CD8-positive, alpha-beta memory T cell (primary cell): ENCODE data around the gene COPS2. TPM values are rescaled to one million over a fixed set of nuclear protein-coding genes. Genes with fewer than 3 reads are reported as not detected.
A peak's percentile ranks its signal among the peaks of the same experiment; 100 is the strongest.

Source experiments
- CTCF ChIA-PET: fragments of 350-600 bp; sonication (Branson Sonifier 250); formaldehyde crosslinking; loops from one replicate; lab custom pipeline; 2021; ENCODE audit warnings: antibody characterized with exemption; lab: Charles Lee
- POLR2A ChIA-PET: fragments of 350-600 bp; sonication (Branson Sonifier 250); formaldehyde crosslinking; loops from one replicate; lab custom pipeline; 2021; ENCODE audit warnings: antibody characterized with exemption; lab: Charles Lee
- DNase-seq, 5 donors: peaks; one replicate each; pipeline versions ENCODE4 v3.0.0 to v3.0.0-alpha.2; 2020 to 2022; ENCODE audit warnings: mixed read lengths in 1 of 5
- H3K27ac ChIP-seq: one replicate; pipeline ENCODE4 v1.7.0; 2013; ENCODE audit warnings: low read depth, mild to moderate bottlenecking, low read length, moderate library complexity
- H3K27me3 ChIP-seq: 2 replicates; pipeline ENCODE4 v1.7.0; 2013; ENCODE audit warnings: low read length, mild to moderate bottlenecking; ENCODE audit not compliant: insufficient read depth, poor library complexity, severe bottlenecking
- H3K36me3 ChIP-seq: 2 replicates; pipeline ENCODE4 v1.7.0; 2013; ENCODE audit warnings: mild to moderate bottlenecking, low read length, moderate library complexity; ENCODE audit not compliant: insufficient read depth
- H3K4me1 ChIP-seq: 2 replicates; pipeline ENCODE4 v1.7.0; 2013; ENCODE audit warnings: mild to moderate bottlenecking, low read length, moderate library complexity; ENCODE audit not compliant: insufficient read depth
- H3K4me3 ChIP-seq: 2 replicates; pipeline ENCODE4 v1.7.0; 2013; ENCODE audit warnings: mild to moderate bottlenecking, low read length
- H3K9me3 ChIP-seq: 2 replicates; pipeline ENCODE4 v1.7.0; 2013; ENCODE audit warnings: mild to moderate bottlenecking, low read length
- H3K27ac Mint-ChIP-seq, 8 donors: one replicate each; pipeline ENCODE4 v1.8.0; 2020 to 2021; ENCODE audit warnings: mixed read lengths in 8 of 8, mild to moderate bottlenecking in 6 of 8, inconsistent platforms in 3 of 8, moderate library complexity in 3 of 8
- H3K27me3 Mint-ChIP-seq, 2 donors: one replicate each; pipeline ENCODE4 v1.8.0; 2020 to 2021; ENCODE audit warnings: mixed read lengths in 2 of 2, mild to moderate bottlenecking in 1 of 2, moderate library complexity in 1 of 2
- H3K36me3 Mint-ChIP-seq, 3 donors: one replicate each; pipeline ENCODE4 v1.8.0; 2020 to 2021; ENCODE audit warnings: mixed read lengths in 3 of 3, inconsistent platforms in 1 of 3, mild to moderate bottlenecking in 1 of 3
- H3K4me1 Mint-ChIP-seq, 3 donors: one replicate each; pipeline ENCODE4 v1.8.0; 2020 to 2021; ENCODE audit warnings: mixed read lengths in 3 of 3, inconsistent platforms in 1 of 3, mild to moderate bottlenecking in 1 of 3
- H3K4me3 Mint-ChIP-seq, 7 donors: one replicate each; pipeline ENCODE4 v1.8.0; 2020 to 2021; ENCODE audit warnings: mixed read lengths in 7 of 7, mild to moderate bottlenecking in 6 of 7, moderate library complexity in 4 of 7, inconsistent platforms in 2 of 7
- H3K9me3 Mint-ChIP-seq, 5 donors: one replicate each; pipeline ENCODE4 v1.8.0; 2020 to 2022; ENCODE audit warnings: mixed read lengths in 5 of 5, mild to moderate bottlenecking in 3 of 5, moderate library complexity in 2 of 5, inconsistent platforms in 1 of 5
- polyA plus RNA-seq: library from polyadenylated mRNA; unstranded; fragments of 300-500 nt; fragmentation: Illumina TruSeq; gene quantifications from one replicate; pipeline ENCODE4 v1.2.3, GENCODE V29; 2021
- total RNA-seq, 2 experiments: library from RNA; stranded (reverse); gene quantifications; one replicate each; pipeline ENCODE4 v1.2.3, GENCODE V29; 2021

Gene COPS2
- total RNA-seq (100 to 1,000 TPM in 1 of 2 experiments, 10 to 100 TPM in 1; 94.5 to 101 TPM), polyA plus RNA-seq (29.9 TPM)

DNA sequence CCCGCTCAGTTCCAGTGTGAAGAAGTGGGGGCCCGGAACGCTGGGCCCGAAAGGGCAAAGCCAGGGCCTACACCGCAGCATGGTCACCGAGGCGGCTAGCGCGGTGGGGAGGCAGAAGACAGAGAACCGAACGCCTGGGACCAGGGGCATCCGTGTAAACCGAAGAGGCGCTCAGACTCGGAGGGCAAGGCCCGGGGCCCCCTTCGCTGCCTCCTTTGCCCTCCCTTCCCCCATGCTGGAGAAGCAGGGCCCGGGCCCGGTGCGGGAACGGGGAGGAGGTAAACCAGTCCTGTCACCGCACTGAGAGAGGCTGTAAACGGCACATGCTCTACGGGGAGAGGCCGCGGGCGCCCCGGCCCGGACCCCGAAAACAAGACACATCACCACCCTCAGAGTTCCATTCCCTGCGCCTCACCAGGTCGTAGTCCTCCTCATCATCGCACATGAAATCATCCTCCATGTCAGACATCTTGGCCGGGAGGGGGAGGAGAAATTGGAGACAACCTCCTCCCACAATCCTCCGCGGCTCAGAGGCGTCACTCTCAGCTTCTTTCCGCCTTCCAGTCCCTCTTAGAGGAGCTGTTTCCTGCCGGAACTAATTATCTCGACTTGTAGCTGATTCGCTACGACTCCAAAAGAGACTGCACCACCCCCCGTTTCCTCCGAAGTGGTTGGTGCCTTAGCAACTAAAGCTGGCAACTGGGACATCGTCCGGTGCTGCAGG lies at the start of gene COPS2:
COPS2 (minus strand) TSS at position 490 of the 724 bp plus-strand sequence; CDS start at position 469, 21 bp downstream.
- Mint-ChIP-seq H3K4me3 (peak within 1 kb of the TSS; percentile 98 to 100 (median 99)), H3K27ac (peak within 1 kb of the TSS; percentile 94 to 100 (median 99)), H3K9me3 (no peaks in the 10 kb centered on the region), H3K27me3 (peaks cover 0 to 3% of the 10 kb centered on the region in 2 donors), H3K36me3 (peaks cover 0 to 22% (median 0%) of the 10 kb centered on the region in 3 donors), H3K4me1 (peaks cover 55 to 71% (median 71%) of the 10 kb centered on the region in 3 donors)
- Histone ChIP-seq H3K4me3 (peak within 1 kb of the TSS; percentile 73), H3K9me3 (no peaks in the 10 kb centered on the region), H3K27me3 (no peaks in the 10 kb centered on the region), H3K27ac (peak within 1 kb of the TSS; percentile 92), H3K36me3 (no peaks in the 10 kb centered on the region), H3K4me1 (peaks cover 41% of the 10 kb centered on the region)
- peak; percentile 88 to 95 (median 93) for DNase-seq
- CTCF ChIA-PET = interaction anchor here (0.9 to 1.5 kb wide), 6 partner anchors 9 to 192 kb away, joined by 3 to 6 read pairs (median 4); partner anchors contain the start of genes GALK2 and SHC4
- POLR2A ChIA-PET = interaction anchor here (0.5 to 2.5 kb wide), 10 partner anchors 8 to 1200 kb away, joined by 3 to 21 read pairs (median 4); partner anchors contain the start of genes CEP152, DTWD1, EID1 and FAM227B

- peak overlapping the region in 2 of 8 donors; percentile 14 to 30 for H3K27ac Mint-ChIP-seq
- CTCF ChIA-PET = no interaction called here
- no peak overlapping the region for H3K4me3 Mint-ChIP-seq
- POLR2A ChIA-PET = no interaction called here
- peaks cover 25 to 37% (median 25%) of the 10 kb centered on the region in 3 donors for H3K36me3 Mint-ChIP-seq
- no peaks in the 10 kb centered on the region for H3K27me3 Mint-ChIP-seq
- H3K4me1 Mint-ChIP-seq = peaks cover 19 to 46% (median 36%) of the 10 kb centered on the region in 3 donors
- H3K27me3 ChIP-seq = no peaks in the 10 kb centered on the region
- H3K36me3 ChIP-seq = peaks cover 4% of the 10 kb centered on the region
- DNase-seq = no peak
- H3K4me1 ChIP-seq = no peaks in the 10 kb centered on the region
- H3K27ac ChIP-seq = no peak overlapping the region
- peaks cover 0 to 8% (median 4%) of the 10 kb centered on the region in 5 donors for H3K9me3 Mint-ChIP-seq
- no peaks in the 10 kb centered on the region for H3K9me3 ChIP-seq
- no peak overlapping the region for H3K4me3 ChIP-seq
These were observed 44.9 kb upstream of the COPS2 start for GRCh38 chr15:49200347-49200746.

- H3K36me3 Mint-ChIP-seq = peaks cover 18 to 30% (median 18%) of the 10 kb centered on the region in 3 donors
- no peak overlapping the region for H3K27ac ChIP-seq
- CTCF ChIA-PET = no interaction called here
- no peaks in the 10 kb centered on the region for H3K27me3 Mint-ChIP-seq
- no peak overlapping the region for H3K4me3 Mint-ChIP-seq
- H3K27me3 ChIP-seq = no peaks in the 10 kb centered on the region
- peaks cover 0 to under 1% (median 0%) of the 10 kb centered on the region in 5 donors for H3K9me3 Mint-ChIP-seq
- DNase-seq = no peak
- H3K4me1 Mint-ChIP-seq = peaks cover 19 to 44% (median 37%) of the 10 kb centered on the region in 3 donors
- peaks cover 4% of the 10 kb centered on the region for H3K36me3 ChIP-seq
- H3K4me3 ChIP-seq = no peak overlapping the region
- POLR2A ChIA-PET = no interaction called here
- H3K9me3 ChIP-seq = no peaks in the 10 kb centered on the region
- no peaks in the 10 kb centered on the region for H3K4me1 ChIP-seq
- H3K27ac Mint-ChIP-seq = peak overlapping the region in 1 of 8 donors; percentile 19
These were observed 44.3 kb upstream of the COPS2 start for GRCh38 chr15:49199666-49200065.

GRCh38 chr15:49196856-49197255 lies 41.5 kb upstream of the COPS2 start:
- H3K4me1 Mint-ChIP-seq = peaks cover 20 to 43% (median 43%) of the 10 kb centered on the region in 3 donors
- H3K9me3 Mint-ChIP-seq = no peaks in the 10 kb centered on the region
- Histone ChIP-seq H3K4me3 (no peak overlapping the region), H3K36me3 (no peaks in the 10 kb centered on the region), H3K9me3 (no peaks in the 10 kb centered on the region), H3K27ac (no peak overlapping the region), H3K4me1 (no peaks in the 10 kb centered on the region), H3K27me3 (no peaks in the 10 kb centered on the region)
- H3K4me3 Mint-ChIP-seq = no peak overlapping the region
- POLR2A ChIA-PET = no interaction called here
- DNase-seq = no peak
- H3K27ac Mint-ChIP-seq = peak overlapping the region in 2 of 8 donors; percentile 7 to 43
- CTCF ChIA-PET = no interaction called here
- no peaks in the 10 kb centered on the region for H3K27me3 Mint-ChIP-seq
- peaks cover 0 to 9% (median 6%) of the 10 kb centered on the region in 3 donors for H3K36me3 Mint-ChIP-seq

DNA sequence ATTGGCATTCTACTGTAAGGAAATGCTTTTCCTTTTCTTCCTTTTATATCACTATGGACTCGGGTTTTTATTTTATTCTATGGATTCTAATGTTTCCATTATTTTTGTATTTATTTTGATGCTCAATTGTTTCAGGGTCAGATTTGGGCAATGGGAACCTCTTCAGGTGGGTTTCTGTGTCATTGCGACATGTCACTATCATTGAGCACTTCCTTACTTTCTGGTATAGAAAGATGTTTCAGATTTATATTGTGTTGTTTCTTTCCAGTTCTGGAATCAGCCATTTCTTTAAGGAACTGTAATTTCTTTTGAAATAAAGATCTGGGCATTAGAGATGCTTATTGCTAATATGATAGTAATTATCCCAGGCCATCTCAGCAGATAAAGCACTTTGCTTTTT lies 36.5 kb upstream of the COPS2 start:
- Histone ChIP-seq H3K27me3 (no peaks in the 10 kb centered on the region), H3K9me3 (no peaks in the 10 kb centered on the region), H3K36me3 (no peaks in the 10 kb centered on the region), H3K27ac (no peak overlapping the region), H3K4me1 (no peaks in the 10 kb centered on the region), H3K4me3 (no peak overlapping the region)
- H3K4me3 Mint-ChIP-seq = no peak overlapping the region
- ChIA-PET CTCF (no interaction called here), POLR2A (no interaction called here)
- no peak for DNase-seq
- no peaks in the 10 kb centered on the region for H3K9me3 Mint-ChIP-seq
- peaks cover 33 to 59% (median 49%) of the 10 kb centered on the region in 3 donors for H3K4me1 Mint-ChIP-seq
- H3K27me3 Mint-ChIP-seq = no peaks in the 10 kb centered on the region
- H3K36me3 Mint-ChIP-seq = peaks cover 0 to 4% (median 2%) of the 10 kb centered on the region in 3 donors
- H3K27ac Mint-ChIP-seq = peak overlapping the region in 1 of 8 donors; percentile 27

GRCh38 chr15:49190586-49190985 lies 35.2 kb upstream of the COPS2 start:
- Mint-ChIP-seq H3K9me3 (peaks cover 0 to 6% (median 0%) of the 10 kb centered on the region in 5 donors), H3K27ac (no peak overlapping the region), H3K4me3 (no peak overlapping the region), H3K36me3 (peaks cover 2 to 11% (median 9%) of the 10 kb centered on the region in 3 donors), H3K4me1 (peaks cover 35 to 61% (median 49%) of the 10 kb centered on the region in 3 donors), H3K27me3 (no peaks in the 10 kb centered on the region)
- Histone ChIP-seq H3K4me1 (no peaks in the 10 kb centered on the region), H3K27me3 (no peaks in the 10 kb centered on the region), H3K27ac (no peak overlapping the region), H3K4me3 (no peak overlapping the region), H3K9me3 (no peaks in the 10 kb centered on the region), H3K36me3 (no peaks in the 10 kb centered on the region)
- ChIA-PET POLR2A (no interaction called here), CTCF (no interaction called here)
- no peak for DNase-seq

GRCh38 chr15:49189631-49190030 lies 34.2 kb upstream of the COPS2 start:
- CTCF ChIA-PET = no interaction called here
- peak overlapping the region in 2 of 8 donors; percentile 19 to 73 for H3K27ac Mint-ChIP-seq
- no peaks in the 10 kb centered on the region for H3K27me3 Mint-ChIP-seq
- H3K4me1 Mint-ChIP-seq = peaks cover 41 to 66% (median 56%) of the 10 kb centered on the region in 3 donors
- H3K9me3 ChIP-seq = no peaks in the 10 kb centered on the region
- no peak for DNase-seq
- H3K4me1 ChIP-seq = no peaks in the 10 kb centered on the region
- no peak overlapping the region for H3K4me3 ChIP-seq
- H3K27ac ChIP-seq = no peak overlapping the region
- H3K4me3 Mint-ChIP-seq = no peak overlapping the region
- POLR2A ChIA-PET = no interaction called here
- H3K9me3 Mint-ChIP-seq = peaks cover 0 to 6% (median 0%) of the 10 kb centered on the region in 5 donors
- no peaks in the 10 kb centered on the region for H3K27me3 ChIP-seq
- H3K36me3 Mint-ChIP-seq = peaks cover 4 to 16% (median 14%) of the 10 kb centered on the region in 3 donors
- H3K36me3 ChIP-seq = no peaks in the 10 kb centered on the region

DNA sequence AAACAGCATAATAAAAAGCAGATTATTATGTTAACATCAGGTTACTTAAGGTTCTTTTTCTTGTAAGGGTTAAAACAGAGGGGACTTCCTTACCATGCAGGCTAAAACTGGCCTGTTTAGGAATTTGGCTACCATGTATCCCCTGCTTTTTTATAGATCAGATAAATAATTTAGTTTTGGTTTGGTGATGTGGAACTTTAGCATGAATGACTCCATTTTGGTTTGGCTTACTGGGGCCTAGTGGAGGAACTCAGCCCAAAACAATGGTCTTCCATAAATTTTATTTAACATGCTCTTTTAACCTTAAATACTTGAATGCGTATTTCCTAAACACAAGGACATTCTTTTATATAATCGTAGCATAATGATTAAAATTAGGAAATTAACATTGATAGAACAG lies 33.5 kb upstream of the COPS2 start:
- peaks cover 48 to 68% (median 63%) of the 10 kb centered on the region in 3 donors for H3K4me1 Mint-ChIP-seq
- no peaks in the 10 kb centered on the region for H3K27me3 ChIP-seq
- H3K9me3 Mint-ChIP-seq = peaks cover 0 to 6% (median 0%) of the 10 kb centered on the region in 5 donors
- no peak overlapping the region for H3K27ac Mint-ChIP-seq
- no peaks in the 10 kb centered on the region for H3K36me3 ChIP-seq
- H3K4me1 ChIP-seq = no peaks in the 10 kb centered on the region
- ChIA-PET CTCF (no interaction called here), POLR2A (no interaction called here)
- H3K9me3 ChIP-seq = no peaks in the 10 kb centered on the region
- no peak overlapping the region for H3K27ac ChIP-seq
- no peak overlapping the region for H3K4me3 ChIP-seq
- no peaks in the 10 kb centered on the region for H3K27me3 Mint-ChIP-seq
- no peak overlapping the region for H3K4me3 Mint-ChIP-seq
- H3K36me3 Mint-ChIP-seq = peaks cover 5 to 16% (median 14%) of the 10 kb centered on the region in 3 donors
- DNase-seq = no peak
